Stimulated activated effector memory CD8-positive, alpha-beta T cell treated with anti-CD3 and anti-CD28 coated beads, Interleukin-12 subunit alpha, Interleukin-12 subunit beta, amount 100 ng/mL, for 72 hours (primary cell): ENCODE results near the gene ARMC5.
"Not testable (repeated sequence)": the region's sequence is repeated elsewhere in the genome, so short reads cannot be mapped to it uniquely, and the experiment has no call there.

Experiments used
- ATAC-seq: fragments of 150-1000 bp; cut with Tn5 transposase; 2 replicates; pipeline ENCODE4 v1.10.0; 2021
- DNase-seq, 2 donors: peaks; one replicate each; pipeline ENCODE4 v3.0.0; 2021 to 2022; ENCODE audit warnings: low spot score in 2 of 2
- H3K27ac Mint-ChIP-seq: one replicate; pipeline ENCODE4 v1.8.0; 2022; ENCODE audit warnings: mild to moderate bottlenecking, mixed read lengths
- H3K36me3 Mint-ChIP-seq: one replicate; pipeline ENCODE4 v1.8.0; 2022; ENCODE audit warnings: mild to moderate bottlenecking, mixed read lengths
- H3K4me1 Mint-ChIP-seq: one replicate; pipeline ENCODE4 v1.8.0; 2022; ENCODE audit warnings: mixed read lengths
- H3K4me3 Mint-ChIP-seq: one replicate; pipeline ENCODE4 v1.8.0; 2022; ENCODE audit warnings: mild to moderate bottlenecking, mixed read lengths
- H3K9me3 Mint-ChIP-seq: one replicate; pipeline ENCODE4 v1.8.0; 2022; ENCODE audit warnings: mixed read lengths

Gene ARMC5

DNA sequence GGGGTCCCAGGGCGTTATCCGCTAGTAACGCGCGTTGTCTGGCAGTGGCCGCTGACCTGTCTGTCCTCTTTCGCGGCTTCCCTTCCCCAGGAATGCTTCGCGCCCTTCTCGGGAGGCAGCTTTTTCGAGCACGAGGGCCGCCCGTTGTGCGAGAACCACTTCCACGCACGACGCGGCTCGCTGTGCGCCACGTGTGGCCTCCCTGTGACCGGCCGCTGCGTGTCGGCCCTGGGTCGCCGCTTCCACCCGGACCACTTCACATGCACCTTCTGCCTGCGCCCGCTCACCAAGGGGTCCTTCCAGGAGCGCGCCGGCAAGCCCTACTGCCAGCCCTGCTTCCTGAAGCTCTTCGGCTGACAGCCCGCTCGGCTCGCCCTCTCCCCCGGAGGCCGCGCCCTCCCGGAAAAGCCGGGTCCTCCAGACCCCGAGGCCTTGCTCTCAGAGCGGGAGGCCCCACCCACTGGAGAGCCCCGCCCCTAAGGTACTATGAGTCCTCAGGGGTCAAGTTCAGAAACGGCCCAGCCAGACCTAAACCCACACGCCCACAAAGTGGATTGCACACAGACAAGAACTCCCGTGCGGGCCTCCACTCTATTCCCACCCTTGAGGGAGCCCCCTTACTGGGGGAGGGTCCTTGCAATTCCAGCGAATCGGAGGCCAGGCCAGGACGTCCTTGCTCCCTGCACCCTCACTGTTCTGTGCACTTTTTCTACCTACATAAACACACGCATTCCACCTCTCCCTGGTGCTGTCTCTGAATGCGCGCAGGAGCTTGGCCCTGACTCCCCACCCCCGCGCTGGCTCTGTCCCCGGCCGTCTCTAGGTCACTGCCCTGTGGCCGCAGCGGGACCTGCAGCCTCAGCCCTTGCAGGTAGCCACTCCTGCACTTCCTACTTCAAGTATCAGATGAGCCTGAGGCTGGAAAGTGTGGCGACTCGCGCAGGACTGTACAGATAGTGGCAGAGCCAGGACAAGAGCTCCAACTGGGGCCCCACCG lies 18.2 kb downstream of the ARMC5 start:
- peak overlapping the region; percentile 83 for H3K4me3 Mint-ChIP-seq
- H3K4me1 Mint-ChIP-seq, result peaks cover 25% of the 10 kb centered on the region
- H3K9me3 Mint-ChIP-seq, result no peaks in the 10 kb centered on the region
- no peak overlapping the region for H3K27ac Mint-ChIP-seq
- H3K36me3 Mint-ChIP-seq, result no peaks in the 10 kb centered on the region
- DNase-seq (peak in 1 of 2 donors; percentile 63), ATAC-seq (peak; percentile 43)

DNA sequence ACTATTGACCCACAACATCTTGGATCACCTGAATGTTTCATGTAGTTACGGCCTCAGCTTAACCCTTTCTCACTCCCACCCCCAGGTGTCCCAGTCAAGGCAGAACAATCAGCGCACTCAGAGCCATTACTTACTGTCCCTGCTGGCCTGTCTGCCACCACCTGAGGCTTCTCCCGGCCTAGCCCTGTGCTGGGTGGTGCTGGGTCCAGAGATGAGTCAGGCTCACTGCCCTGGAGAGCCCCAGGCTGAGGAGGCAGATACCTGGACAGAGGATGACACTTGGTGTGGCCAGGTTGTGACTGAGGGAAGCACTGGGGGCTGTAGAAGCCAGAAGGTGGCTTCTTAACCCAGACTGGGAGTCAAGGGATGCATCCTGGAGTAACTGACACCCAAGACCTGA lies 19.7 kb downstream of the ARMC5 start:
- DNase-seq (no peak), ATAC-seq (no peak)
- H3K4me3 Mint-ChIP-seq, result no peak overlapping the region
- H3K9me3 Mint-ChIP-seq, result no peaks in the 10 kb centered on the region
- H3K36me3 Mint-ChIP-seq, result no peaks in the 10 kb centered on the region
- H3K27ac Mint-ChIP-seq, result no peak overlapping the region
- peaks cover 20% of the 10 kb centered on the region for H3K4me1 Mint-ChIP-seq

DNA sequence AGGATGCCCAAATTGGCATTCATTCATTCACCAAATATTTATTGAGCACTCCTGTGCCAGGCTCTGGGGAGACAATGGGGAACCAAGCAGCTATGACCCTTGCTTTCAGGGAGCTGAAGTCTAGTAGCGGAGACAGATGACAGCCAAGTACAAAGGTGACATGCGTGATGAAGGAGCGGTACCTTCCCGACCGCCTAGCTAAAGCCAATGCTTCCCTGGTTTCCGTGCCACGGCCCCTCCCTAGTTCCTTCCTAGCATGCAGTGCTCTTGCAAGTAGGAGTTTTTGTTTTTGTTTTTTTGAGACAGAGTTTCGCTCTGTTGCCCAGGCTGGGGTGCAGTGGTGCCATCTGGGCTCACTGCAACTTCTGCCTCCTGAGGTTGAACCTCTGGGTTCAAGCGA lies 20.4 kb downstream of the ARMC5 start:
- H3K27ac Mint-ChIP-seq, result no peak overlapping the region
- no peak overlapping the region for H3K4me3 Mint-ChIP-seq
- ATAC-seq (no peak), DNase-seq (no peak)
- H3K36me3 Mint-ChIP-seq, result no peaks in the 10 kb centered on the region
- peaks cover 20% of the 10 kb centered on the region for H3K4me1 Mint-ChIP-seq
- no peaks in the 10 kb centered on the region for H3K9me3 Mint-ChIP-seq

DNA sequence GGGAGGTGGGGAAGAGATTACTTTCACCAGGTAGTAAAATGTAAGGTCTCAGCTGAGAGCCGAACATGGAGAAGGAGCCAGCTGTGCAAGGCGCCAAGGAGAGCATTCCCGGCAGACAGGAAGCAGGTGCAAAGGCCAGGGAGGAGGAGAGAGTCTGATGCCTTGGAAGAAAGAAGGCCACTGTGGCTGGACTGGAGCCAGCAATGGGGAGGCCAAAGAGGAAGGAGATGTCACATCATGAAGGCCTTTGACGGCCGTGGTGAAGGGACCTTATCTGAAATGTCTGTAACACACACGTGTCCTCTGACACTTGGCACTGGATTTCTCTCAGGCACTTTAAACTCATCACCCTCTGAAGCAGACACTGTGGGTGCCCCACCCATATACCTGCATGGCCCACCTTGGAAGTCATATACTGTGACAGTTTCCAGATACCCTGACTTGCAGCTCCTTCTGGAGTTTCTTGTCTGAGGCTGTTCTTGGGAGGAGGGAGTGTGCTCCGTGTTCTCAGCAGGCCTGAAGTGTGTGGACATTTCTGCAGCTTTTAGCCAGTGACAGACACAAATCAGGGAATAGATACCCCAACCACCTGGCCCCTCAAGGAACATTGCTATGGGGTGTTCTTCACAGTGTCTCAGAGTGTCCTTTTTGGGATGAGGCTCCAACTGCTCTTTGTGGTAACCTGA lies 21.7 kb downstream of the ARMC5 start:
- DNase-seq, result no peak
- no peak overlapping the region for H3K27ac Mint-ChIP-seq
- no peaks in the 10 kb centered on the region for H3K9me3 Mint-ChIP-seq
- no peak for ATAC-seq
- H3K4me1 Mint-ChIP-seq, result peaks cover 19% of the 10 kb centered on the region
- H3K4me3 Mint-ChIP-seq, result no peak overlapping the region
- H3K36me3 Mint-ChIP-seq, result no peaks in the 10 kb centered on the region

DNA sequence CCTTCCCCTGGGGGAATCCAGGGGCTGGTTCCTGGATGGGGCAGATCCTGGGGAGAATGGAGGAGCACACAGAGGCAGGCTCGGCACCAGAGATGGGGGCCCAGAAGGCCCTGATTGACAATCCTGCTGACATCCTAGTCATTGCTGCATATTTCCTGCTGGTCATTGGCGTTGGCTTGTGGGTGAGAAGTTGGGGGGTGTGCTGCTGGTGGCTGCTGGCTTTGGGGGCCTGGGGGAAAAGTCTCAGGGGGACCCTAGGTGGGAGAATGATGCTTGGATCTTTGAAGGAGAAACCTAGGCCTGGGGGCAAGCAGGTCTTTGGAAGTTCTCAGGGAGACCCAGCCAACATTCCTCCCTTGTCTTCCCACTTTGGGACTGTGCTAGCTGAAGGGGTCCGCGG lies 23.8 kb downstream of the ARMC5 start, which contains the start of gene SLC5A2:
Gene SLC5A2, plus strand, starts transcription at position 43 of the 400 bp plus-strand sequence. Its CDS starts 14 bp downstream, at position 57.
- H3K9me3 Mint-ChIP-seq, result no peaks in the 10 kb centered on the region
- no peak within 1 kb of the TSS for H3K4me3 Mint-ChIP-seq
- H3K27ac Mint-ChIP-seq, result peak within 1 kb of the TSS; percentile 53
- no peaks in the 10 kb centered on the region for H3K36me3 Mint-ChIP-seq
- H3K4me1 Mint-ChIP-seq, result peaks cover 3% of the 10 kb centered on the region
- DNase-seq, result no peak
- ATAC-seq, result no peak

DNA sequence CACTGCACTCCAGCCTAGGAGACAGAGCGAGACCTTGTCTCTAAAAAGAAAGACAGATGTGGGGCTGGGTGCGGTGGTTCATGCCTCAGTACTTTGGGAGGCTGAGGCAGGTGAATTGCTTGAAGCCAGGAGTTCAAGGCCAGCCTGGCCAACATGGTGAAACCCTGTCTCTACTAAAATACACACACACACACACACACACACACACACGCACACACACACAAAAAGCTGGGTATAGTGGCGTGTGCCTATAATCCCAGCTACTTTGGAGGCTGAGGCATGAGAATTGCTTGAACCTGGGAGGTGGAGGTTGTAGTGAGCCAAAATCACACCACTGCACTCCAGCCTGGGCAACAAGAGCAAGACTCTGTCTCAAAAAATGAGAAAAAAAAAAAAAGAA lies 24.7 kb downstream of the ARMC5 start:
- ATAC-seq, H3K4me3 Mint-ChIP-seq: not testable (repeated sequence)

DNA sequence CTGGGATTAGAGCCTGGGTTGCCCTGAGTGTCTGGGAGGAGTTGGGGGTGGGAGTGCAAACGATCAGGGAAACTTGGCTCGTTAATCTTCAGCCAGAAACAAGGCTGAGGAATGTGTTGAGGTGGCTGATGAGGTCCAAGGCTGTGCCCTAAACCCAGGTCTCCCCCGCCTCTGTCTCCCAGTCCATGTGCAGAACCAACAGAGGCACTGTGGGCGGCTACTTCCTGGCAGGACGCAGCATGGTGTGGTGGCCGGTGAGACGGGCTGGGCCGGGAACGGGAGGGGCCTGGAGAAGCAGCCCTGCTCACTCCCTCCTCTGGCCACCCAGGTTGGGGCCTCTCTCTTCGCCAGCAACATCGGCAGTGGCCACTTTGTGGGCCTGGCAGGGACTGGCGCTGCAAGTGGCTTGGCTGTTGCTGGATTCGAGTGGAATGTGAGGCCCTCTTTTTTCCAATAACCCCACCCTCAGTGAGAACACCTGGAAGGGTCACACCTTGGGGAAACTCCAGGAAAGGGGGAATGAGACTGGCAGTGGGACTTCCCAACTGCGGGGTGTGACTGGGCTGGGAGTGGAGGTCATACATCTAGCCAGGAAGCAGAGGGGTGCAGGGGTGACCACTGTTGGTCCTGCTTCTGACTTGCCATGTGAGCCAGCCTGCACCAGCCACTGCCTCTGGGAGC lies 25.3 kb downstream of the ARMC5 start:
- ATAC-seq (no peak), DNase-seq (no peak)
- Mint-ChIP-seq H3K9me3 (no peaks in the 10 kb centered on the region), H3K4me1 (peaks cover 5% of the 10 kb centered on the region), H3K4me3 (no peak overlapping the region), H3K36me3 (no peaks in the 10 kb centered on the region), H3K27ac (peak overlapping the region; percentile 12)

More for the DNA sequence above, 24.7 kb downstream of the ARMC5 start:
- DNase-seq, H3K27ac Mint-ChIP-seq, H3K9me3 Mint-ChIP-seq, H3K4me1 Mint-ChIP-seq, H3K36me3 Mint-ChIP-seq: not testable (repeated sequence)

DNA sequence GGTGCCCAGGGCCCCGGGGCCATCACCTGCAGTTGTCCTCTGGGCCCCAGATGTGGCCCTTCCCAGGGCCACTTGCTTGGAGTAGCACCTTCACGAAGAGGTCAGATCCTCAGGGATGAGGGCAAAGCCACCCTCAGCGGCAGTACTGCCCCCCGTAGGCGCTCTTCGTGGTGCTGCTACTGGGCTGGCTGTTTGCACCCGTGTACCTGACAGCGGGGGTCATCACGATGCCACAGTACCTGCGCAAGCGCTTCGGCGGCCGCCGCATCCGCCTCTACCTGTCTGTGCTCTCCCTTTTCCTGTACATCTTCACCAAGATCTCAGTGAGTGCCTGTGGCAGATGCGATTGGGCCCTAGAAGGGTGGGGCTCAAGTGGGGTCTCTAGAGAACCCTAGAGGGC lies 26.3 kb downstream of the ARMC5 start:
- no peak for ATAC-seq
- H3K4me1 Mint-ChIP-seq, result peaks cover 7% of the 10 kb centered on the region
- H3K4me3 Mint-ChIP-seq, result no peak overlapping the region
- no peaks in the 10 kb centered on the region for H3K9me3 Mint-ChIP-seq
- H3K36me3 Mint-ChIP-seq, result no peaks in the 10 kb centered on the region
- no peak overlapping the region for H3K27ac Mint-ChIP-seq
- no peak for DNase-seq

DNA sequence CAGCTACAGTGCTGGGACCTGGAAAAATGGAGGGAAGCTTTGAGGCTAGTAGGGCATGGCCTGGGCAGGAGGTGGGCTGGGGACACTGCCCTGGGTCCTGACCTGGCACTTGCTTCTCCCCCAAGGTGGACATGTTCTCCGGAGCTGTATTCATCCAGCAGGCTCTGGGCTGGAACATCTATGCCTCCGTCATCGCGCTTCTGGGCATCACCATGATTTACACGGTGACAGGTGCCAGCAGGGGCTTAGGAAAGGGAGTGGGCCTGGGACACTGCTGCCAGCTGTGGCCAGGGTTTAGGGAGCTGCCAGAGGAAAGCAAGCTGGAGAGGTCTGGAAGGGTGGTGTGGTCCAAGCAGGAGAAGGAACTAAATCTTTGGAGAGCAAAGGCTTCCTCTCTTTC lies 26.7 kb downstream of the ARMC5 start:
- ATAC-seq (no peak), DNase-seq (no peak)
- no peak overlapping the region for H3K27ac Mint-ChIP-seq
- H3K36me3 Mint-ChIP-seq, result no peaks in the 10 kb centered on the region
- H3K4me3 Mint-ChIP-seq, result peak overlapping the region; percentile 80
- peaks cover 7% of the 10 kb centered on the region for H3K4me1 Mint-ChIP-seq
- H3K9me3 Mint-ChIP-seq, result no peaks in the 10 kb centered on the region

DNA sequence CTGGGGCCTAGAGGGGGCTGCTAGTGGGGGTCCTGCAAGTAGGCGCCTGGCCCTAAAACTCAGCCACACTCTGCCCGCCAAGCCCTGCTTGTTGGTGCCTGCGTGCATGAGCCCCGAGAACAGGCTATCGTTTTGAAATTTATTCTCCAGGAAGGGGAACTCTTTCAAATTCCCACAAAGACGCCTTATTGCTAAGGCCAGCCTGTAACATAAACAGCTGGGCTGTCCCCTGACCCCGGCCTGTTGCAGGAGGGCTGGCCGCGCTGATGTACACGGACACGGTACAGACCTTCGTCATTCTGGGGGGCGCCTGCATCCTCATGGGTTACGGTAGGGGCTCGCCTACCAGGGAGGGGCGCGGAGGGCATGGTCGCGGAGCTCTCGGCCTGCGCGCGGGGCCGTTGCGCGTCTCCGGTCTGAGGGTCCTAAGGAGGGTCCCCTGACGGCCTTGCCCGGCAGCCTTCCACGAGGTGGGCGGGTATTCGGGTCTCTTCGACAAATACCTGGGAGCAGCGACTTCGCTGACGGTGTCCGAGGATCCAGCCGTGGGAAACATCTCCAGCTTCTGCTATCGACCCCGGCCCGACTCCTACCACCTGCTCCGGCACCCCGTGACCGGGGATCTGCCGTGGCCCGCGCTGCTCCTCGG lies 27.9 kb downstream of the ARMC5 start:
- Mint-ChIP-seq H3K4me3 (peak overlapping the region; percentile 80), H3K36me3 (no peaks in the 10 kb centered on the region), H3K9me3 (no peaks in the 10 kb centered on the region), H3K4me1 (peaks cover 7% of the 10 kb centered on the region), H3K27ac (peak overlapping the region; percentile 43)
- no peak for ATAC-seq
- no peak for DNase-seq

DNA sequence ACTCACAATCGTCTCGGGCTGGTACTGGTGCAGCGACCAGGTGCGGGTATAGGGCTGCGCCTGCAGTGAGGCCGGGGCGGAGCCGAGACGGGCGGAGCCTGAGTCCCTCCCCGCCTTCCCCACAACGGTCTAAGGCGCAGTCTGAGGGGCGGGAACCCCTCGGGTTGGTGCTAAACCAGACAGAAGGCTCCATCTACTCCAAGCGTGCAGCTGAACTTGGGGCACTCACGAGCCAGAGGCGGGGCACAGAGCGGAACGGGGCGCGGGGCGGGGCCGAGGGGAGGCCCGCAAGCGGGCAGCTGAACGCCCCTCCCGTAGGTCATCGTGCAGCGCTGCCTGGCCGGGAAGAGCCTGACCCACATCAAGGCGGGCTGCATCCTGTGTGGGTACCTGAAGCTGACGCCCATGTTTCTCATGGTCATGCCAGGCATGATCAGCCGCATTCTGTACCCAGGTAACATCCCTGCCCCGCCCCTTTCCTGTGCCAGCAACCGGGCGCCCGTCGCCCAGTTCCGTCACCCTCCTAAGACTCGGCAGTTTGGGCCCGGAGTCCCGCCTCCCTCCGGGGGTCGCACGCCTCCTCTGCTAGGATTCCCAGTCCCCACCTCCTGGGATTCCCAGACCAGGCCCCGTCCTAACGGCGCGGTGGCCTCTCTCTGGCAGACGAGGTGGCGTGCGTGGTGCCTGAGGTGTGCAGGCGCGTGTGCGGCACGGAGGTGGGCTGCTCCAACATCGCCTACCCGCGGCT lies 28.6 kb downstream of the ARMC5 start:
- H3K4me1 Mint-ChIP-seq, result peaks cover 7% of the 10 kb centered on the region
- H3K4me3 Mint-ChIP-seq, result peak overlapping the region; percentile 80
- DNase-seq (peak; percentile 36 to 83), ATAC-seq (peak; percentile 90)
- H3K36me3 Mint-ChIP-seq, result peaks cover 2% of the 10 kb centered on the region
- H3K9me3 Mint-ChIP-seq, result no peaks in the 10 kb centered on the region
- peak overlapping the region; percentile 43 for H3K27ac Mint-ChIP-seq

DNA sequence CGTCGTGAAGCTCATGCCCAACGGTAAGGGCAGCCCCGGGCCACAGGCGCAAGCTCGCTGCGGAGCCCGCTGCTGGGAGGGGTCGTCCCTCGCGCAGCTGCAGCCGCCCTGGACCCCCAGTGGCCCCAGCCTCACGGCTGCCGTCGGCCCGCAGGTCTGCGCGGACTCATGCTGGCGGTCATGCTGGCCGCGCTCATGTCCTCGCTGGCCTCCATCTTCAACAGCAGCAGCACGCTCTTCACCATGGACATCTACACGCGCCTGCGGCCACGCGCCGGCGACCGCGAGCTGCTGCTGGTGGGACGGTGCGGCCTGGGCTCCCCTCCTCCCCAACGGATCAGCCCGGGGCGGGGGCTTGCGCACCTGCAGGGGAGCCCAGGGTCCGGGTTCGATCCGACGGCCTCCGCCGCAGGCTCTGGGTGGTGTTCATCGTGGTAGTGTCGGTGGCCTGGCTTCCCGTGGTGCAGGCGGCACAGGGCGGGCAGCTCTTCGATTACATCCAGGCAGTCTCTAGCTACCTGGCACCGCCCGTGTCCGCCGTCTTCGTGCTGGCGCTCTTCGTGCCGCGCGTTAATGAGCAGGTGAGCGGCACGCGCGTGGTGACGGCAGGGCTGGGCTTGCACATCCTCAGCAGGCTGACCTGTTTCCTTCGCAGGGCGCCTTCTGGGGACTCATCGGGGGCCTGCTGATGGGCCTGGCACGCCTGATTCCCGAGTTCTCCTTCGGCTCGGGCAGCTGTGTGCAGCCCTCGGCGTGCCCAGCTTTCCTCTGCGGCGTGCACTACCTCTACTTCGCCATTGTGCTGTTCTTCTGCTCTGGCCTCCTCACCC lies 29.4 kb downstream of the ARMC5 start:
- Mint-ChIP-seq H3K9me3 (no peaks in the 10 kb centered on the region), H3K4me3 (peak overlapping the region; percentile 80), H3K4me1 (peaks cover 7% of the 10 kb centered on the region), H3K27ac (no peak overlapping the region), H3K36me3 (peaks cover 8% of the 10 kb centered on the region)
- DNase-seq, result no peak
- ATAC-seq, result no peak

DNA sequence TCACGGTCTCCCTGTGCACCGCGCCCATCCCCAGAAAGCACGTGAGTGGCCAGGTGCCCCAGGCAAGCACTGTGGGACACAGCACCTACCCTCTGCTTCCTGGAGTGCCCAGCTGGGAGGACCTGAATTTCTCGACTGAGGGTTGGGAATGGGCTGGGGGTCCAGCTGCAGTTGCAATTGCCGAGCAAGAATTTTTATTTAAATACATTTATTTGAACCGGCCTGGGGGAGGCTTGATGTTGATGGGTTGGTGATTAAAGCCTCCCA lies 29.9 kb downstream of the ARMC5 start:
- no peaks in the 10 kb centered on the region for H3K9me3 Mint-ChIP-seq
- H3K36me3 Mint-ChIP-seq, result peaks cover 9% of the 10 kb centered on the region
- DNase-seq (no peak), ATAC-seq (no peak)
- H3K27ac Mint-ChIP-seq, result no peak overlapping the region
- H3K4me1 Mint-ChIP-seq, result peaks cover 7% of the 10 kb centered on the region
- H3K4me3 Mint-ChIP-seq, result peak overlapping the region; percentile 80
